Measurements from ENCODE around the gene CRLF2.
"Not testable (repeated sequence)": the region's sequence is repeated elsewhere in the genome, so short reads cannot be mapped to it uniquely, and the experiment has no call there.

The CRLF2 gene

DNA sequence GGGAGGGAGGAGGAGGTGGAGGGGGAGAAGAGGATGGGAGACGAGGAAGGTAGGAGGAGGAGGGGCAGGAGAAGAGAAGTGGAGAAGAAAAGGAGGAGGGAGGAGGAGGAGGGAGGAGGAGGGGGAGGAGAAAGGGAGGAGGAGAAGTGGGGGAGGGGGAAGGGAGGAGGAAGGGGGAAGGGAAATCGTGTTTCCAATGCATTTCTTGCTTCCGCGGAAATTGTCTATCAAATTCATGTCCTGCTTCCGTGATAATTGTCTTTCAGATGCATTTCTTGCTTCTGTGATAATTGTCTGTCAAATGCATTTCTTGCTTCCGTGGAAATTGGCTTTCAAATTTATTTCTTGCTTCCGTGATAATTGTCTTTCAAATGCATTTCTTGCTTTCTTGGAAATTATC is 43.3 kb downstream of the CRLF2 start:
- no peak for DNase-seq (ENCODE audit: low read depth, low spot score)

GRCh38 chrX:1167918-1168481 is 44.4 kb downstream of the CRLF2 start:
- DNase-seq (ENCODE audit: low read depth, low spot score) = no peak

DNA sequence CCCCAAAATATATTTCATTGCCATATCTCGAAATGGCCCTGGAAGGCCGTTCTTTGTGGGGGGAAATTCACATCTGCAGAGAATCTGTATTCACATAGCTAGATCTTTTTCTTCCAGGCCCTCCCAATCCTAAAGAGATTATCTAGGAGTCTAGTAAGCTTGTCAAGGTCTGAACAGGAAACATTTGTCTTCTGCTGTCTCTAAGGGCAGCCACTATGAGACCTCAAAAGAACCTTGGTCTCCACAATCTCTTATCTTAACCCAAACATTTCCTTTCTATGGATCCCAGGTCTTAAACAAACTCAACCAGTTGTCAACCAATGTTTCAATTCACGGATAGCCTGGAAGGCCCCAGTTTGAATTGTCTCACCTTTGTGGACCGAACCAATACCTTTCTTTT is 45.0 kb downstream of the CRLF2 start:
- no peak for DNase-seq (ENCODE audit: low read depth, low spot score)

DNA sequence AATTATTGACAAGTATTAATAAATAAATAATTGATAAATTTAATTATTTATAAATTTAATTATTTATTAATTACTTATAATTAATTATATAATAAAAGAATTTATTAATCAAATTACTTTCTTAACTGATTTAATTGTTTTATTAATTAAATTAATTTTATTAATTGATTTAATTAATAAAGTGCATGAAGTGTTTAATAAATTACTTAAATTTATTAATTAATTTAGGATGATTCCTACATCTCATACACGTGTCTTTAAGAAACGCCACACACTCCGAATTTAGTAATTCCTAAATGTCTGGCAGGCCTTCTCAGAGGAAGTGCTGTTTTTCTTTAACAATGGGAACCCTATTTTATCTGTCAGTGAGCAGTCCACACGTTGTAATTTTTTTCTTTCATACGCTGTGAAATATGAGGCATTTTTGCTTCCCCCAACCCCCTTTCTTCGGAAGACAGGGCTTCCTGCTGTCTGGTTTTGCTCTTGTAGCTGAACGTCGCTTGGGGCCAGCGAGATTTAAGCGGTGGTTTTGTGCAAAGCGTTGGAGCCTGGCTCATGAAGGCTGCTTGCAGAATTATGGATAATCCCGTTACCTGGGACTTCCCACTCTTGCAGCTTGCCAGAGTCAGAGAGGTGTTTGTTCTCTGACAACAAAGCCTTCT is 46.8 kb downstream of the CRLF2 start:
- peak; percentile 3 for DNase-seq (ENCODE audit: low read depth, low spot score)

GRCh38 chrX:1164322-1165288 is 47.8 kb downstream of the CRLF2 start:
- no peak for DNase-seq (ENCODE audit: low read depth, low spot score)

GRCh38 chrX:1163231-1163630 is 49.2 kb downstream of the CRLF2 start:
- DNase-seq (ENCODE audit: low read depth, low spot score) = no peak

DNA sequence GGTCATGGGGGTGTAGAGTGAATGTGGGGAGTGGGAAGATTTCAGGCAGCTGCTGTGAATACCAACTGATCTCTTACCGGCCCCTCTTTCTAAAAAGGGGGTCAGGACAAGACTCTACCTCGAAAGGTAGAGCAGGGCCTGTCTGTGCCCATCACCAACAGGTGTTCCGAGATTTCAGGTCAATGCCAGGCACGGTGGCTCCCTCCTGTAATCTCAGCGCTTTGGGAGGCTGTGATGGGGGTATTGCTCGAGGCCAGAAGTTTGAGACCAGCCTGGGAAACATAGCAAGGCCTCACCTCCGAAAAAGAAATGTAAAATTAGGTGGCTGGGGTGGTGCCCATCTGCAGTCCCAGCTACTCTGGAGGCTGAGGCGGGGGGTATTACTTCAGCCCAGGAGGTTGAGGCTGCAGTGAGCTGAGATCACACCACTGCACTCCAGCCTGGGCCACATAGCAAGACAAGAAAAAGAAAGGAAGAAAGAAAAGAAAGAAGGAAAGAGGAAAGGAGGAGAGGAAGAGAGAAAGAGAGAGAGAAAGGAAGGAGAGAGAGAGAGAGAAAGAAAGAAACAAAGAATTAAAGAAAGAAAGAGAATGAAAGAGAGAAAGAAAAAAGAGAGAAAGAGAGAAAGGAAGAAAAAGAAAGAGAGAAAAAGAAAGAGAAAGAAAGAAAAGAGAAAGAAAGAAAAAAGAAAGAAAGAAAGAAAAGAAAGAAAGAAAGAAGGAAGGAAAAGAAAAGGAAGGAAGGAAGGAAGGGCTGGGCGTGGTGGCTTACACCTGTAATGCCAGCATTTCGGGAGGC is 50.1 kb downstream of the CRLF2 start:
- DNase-seq (ENCODE audit: low read depth, low spot score) = no peak

- no peak for DNase-seq (ENCODE audit: low read depth, low spot score)
These were observed 52.9 kb downstream of the CRLF2 start for GRCh38 chrX:1159548-1159947.

DNA sequence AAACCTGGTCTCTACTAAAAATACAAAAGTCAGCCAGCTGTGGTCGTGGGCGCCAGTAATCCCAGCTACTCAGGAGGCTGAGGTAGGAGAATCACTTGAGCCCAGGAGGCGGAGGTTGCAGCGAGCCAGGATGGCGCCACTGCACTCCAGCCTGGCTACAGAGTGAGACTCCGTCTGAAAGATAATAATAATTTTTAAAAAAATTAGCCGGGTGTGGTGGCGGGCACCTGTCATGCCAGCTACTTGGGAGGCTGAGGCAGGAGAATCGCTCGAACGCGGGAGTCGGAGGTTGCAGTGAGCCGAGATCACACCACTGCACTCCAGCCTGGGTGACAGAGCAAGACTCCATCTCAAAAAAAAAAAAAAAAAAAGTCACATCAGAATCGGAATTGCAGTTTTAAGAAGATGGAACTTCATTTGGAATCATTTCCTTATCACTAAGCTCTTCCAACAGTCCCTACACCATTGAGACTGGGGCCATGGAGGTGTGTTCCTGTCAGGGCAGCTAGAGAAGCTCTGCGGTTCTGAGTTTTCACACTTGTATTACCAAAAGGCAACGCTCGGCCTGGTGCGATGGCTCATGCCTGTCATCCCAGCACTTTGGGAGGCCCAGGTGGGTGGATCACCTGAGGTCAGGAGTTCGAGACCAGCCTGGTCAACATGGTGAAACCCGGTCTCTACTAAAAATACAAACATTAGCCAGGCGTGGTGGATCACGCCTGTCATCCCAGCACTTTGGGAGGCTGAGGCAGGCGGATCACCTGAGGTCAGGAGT is 55.6 kb downstream of the CRLF2 start:
- DNase-seq (ENCODE audit: low read depth, low spot score) = not testable (repeated sequence)

DNA sequence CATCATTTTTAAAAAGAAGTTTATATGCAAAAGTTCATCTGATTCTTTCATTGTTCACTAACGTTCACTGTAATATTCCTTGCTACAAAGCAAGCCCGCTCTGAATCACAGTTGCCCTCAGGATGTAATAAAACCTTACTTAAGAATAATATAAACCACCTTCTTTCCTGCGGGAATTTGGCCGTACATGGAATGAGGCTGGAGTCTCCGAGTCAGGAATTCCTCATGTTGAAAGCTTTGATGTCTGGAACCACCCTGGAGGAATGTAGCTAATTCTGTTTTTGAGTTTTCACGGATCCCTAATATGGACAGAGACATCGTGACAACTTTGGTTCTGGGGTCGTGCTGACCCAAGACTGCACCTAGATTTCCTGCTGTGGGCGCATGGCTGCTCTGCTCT is 58.5 kb downstream of the CRLF2 start:
- DNase-seq (ENCODE audit: low read depth, low spot score) = no peak

DNA sequence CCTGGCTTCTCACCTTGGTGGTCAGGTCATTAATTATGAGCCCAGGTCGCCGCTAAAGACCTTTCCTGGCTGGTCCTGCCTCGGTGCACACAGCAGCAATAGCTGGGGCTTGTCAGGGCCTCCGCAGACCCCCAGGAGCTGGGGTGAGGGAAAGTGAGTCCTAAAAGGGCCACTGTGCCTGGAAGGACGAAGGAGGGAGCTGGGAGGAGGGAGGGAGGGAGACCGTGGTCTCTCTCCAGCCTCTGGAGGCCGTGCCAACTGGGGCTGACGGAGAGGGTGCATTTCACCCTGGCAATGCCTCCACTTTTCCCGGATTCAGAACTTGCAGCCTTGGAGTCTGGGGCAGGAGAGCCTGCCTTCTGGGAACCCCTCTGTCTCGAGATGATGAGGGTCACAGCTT is 60.4 kb downstream of the CRLF2 start:
- no peak for DNase-seq (ENCODE audit: low read depth, low spot score)

GRCh38 chrX:1151378-1152077 is 60.9 kb downstream of the CRLF2 start:
- no peak for DNase-seq (ENCODE audit: low read depth, low spot score)

DNA sequence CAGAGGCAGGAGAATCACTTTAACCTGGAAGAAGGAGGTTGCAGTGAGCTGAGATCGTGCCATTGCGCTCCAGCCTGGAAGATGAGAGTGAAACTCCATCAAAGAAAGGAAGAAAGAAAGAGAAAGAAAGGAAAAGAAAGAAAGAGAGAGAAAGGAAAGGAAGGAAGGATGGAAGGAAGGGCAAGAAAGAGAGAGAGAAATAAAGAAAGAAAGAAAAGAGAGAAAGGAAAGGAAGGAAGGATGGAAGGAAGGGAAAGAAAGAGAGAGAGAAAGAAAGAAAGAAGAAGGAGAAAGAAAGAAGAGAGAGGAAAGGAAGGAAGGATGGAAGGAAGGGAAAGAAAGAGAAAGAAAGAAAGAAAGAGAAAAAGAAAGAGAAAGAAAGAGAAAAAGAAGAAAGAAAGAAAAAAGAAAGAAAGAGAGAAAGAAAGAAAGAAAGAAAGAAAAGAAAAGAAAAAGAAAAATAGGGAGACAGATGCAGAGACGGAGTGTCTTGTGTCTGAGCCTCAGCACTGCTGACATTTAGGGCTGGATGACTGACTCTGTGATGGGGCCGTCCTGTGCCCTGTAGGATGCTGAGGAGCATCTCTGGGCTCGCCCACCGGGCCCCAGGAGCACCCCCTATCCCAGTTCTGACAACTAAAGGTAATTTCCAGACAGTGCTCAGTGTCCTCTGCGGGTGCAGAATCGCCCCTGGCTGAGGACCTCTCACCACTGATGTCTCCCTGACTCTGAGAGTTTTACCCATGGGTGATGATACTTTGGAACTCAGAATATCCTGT is 61.7 kb downstream of the CRLF2 start:
- DNase-seq (ENCODE audit: low read depth, low spot score) = no peak

- DNase-seq (ENCODE audit: low read depth, low spot score) = no peak
These were observed 64.6 kb downstream of the CRLF2 start for GRCh38 chrX:1147611-1148515.

DNA sequence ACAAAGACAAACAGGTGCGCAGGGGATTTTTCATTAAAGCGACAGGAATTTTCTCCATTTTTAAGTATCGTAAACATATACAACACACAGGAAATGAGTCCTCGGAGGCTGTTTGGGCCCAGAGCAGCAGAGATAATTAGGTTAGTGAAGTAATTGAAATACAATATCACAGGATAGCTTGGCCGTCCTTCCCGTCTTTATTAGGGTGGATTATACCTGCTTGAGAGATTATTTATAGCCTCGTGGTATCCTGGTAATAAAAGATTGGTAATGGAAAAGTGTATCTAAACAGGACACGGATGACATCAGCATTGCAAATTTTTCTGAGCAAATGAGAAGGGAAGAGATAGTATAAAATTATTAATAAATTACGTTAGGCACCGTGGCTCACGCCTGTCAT is 68.2 kb downstream of the CRLF2 start:
- DNase-seq (ENCODE audit: low read depth, low spot score) = no peak

All from smooth muscle cell of the brain vasculature (primary cell).